Measurements from ENCODE around the gene TROAP. TPM values are rescaled to one million over a fixed set of nuclear protein-coding genes. Genes with fewer than 3 reads are reported as not detected.

The TROAP gene
- total RNA-seq, 2 experiments from 2014 or later = 141 to 150 TPM

DNA sequence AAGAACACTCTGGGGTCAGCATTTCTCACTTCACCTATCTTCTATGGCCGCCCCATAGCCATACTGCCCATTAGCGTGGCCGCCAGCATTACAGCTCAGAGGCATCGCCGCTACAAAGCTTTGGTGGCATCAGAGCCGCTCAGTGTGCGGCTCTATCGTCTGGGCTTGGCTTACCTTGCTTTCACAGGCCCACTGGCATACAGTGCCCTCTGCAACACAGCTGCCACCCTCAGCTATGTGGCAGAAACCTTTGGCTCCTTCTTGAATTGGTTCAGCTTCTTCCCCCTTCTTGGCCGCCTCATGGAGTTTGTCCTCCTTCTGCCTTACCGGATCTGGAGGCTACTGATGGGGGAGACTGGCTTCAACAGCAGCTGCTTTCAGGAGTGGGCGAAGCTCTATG is 26.2 kb downstream of the TROAP start:
- Histone ChIP-seq H3K9me3 (ENCODE audit: low read length) (no peaks in the 10 kb centered on the region), H4K20me1 (ENCODE audit: insufficient read depth, low read length) (no peaks in the 10 kb centered on the region), H3K9me2 (ENCODE audit: insufficient read depth, low read length) (no peaks in the 10 kb centered on the region), H3K4me3 (ENCODE audit: low read depth, low read length, poor library complexity, severe bottlenecking) (no peak overlapping the region), H3K4me2 (ENCODE audit: low read length) (no peak overlapping the region), H3K27ac (ENCODE audit: low read depth, low read length, poor library complexity, severe bottlenecking) (no peak overlapping the region), H3K36me3 (ENCODE audit: insufficient read depth, low read length) (no peaks in the 10 kb centered on the region), H3K4me1 (ENCODE audit: insufficient read depth, low read length, poor library complexity, severe bottlenecking) (peaks cover 38% of the 10 kb centered on the region), H3K79me2 (ENCODE audit: insufficient read depth, low read depth, low read length) (no peaks in the 10 kb centered on the region), H2AFZ (ENCODE audit: low read length) (no peak overlapping the region)
- ChIA-PET CTCF (ENCODE audit: unreplicated experiment) (no interaction called here), POLR2A (interaction anchor here (1.0 kb wide), 1 partner anchor 161 kb away, joined by 4 read pairs; no protein-coding TSS in a partner anchor)
- intact Hi-C loops (cut with micrococcal nuclease; ENCODE audit: unreplicated experiment) = loop anchor here (5.0 kb wide), 1 partner anchor 162 kb away; the partner anchor contains the start of gene TUBA1A
- no peak for DNase-seq (ENCODE audit: low spot score)
- no peak for TF ChIP-seq EZH2phosphoT487 (IDR thresholded peaks at IDR 0.05; ENCODE audit: borderline replicate concordance, low read depth, low read length)
- TF ChIP-seq, protein P1, sequence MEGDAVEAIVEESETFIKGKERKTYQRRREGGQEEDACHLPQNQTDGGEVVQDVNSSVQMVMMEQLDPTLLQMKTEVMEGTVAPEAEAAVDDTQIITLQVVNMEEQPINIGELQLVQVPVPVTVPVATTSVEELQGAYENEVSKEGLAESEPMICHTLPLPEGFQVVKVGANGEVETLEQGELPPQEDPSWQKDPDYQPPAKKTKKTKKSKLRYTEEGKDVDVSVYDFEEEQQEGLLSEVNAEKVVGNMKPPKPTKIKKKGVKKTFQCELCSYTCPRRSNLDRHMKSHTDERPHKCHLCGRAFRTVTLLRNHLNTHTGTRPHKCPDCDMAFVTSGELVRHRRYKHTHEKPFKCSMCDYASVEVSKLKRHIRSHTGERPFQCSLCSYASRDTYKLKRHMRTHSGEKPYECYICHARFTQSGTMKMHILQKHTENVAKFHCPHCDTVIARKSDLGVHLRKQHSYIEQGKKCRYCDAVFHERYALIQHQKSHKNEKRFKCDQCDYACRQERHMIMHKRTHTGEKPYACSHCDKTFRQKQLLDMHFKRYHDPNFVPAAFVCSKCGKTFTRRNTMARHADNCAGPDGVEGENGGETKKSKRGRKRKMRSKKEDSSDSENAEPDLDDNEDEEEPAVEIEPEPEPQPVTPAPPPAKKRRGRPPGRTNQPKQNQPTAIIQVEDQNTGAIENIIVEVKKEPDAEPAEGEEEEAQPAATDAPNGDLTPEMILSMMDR (conservative IDR thresholded peaks at IDR 0.05; ENCODE audit: low read length) = no peak
- BruUV-seq (replicated peaks) = no TSS peak

DNA sequence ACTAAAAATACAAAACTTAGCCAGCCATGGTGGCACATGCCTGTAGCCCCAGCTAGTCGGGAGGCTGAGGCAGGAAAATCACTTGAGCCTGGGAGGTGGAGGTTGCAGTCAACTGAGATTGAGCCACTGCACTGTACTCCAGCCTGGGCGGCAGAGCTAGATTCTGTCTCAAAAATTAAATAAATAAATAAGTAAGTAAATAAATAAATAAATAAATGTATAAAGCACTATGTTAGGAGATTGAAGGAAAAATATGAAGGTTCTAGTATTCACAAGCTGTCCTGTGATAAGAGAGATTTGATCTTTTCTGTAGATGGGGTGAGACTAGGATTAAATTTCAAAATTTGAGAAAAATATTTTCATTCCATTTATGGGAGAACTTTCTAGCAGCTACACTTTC is 29.3 kb downstream of the TROAP start:
- Histone ChIP-seq H3K79me2 (ENCODE audit: insufficient read depth, low read depth, low read length) (no peaks in the 10 kb centered on the region), H3K27ac (ENCODE audit: low read depth, low read length, poor library complexity, severe bottlenecking) (no peak overlapping the region), H4K20me1 (ENCODE audit: insufficient read depth, low read length) (no peaks in the 10 kb centered on the region), H3K4me2 (ENCODE audit: low read length) (no peak overlapping the region), H2AFZ (ENCODE audit: low read length) (no peak overlapping the region), H3K9me3 (ENCODE audit: low read length) (no peaks in the 10 kb centered on the region), H3K36me3 (ENCODE audit: insufficient read depth, low read length) (no peaks in the 10 kb centered on the region), H3K9me2 (ENCODE audit: insufficient read depth, low read length) (no peaks in the 10 kb centered on the region), H3K4me3 (ENCODE audit: low read depth, low read length, poor library complexity, severe bottlenecking) (no peak overlapping the region), H3K4me1 (ENCODE audit: insufficient read depth, low read length, poor library complexity, severe bottlenecking) (peaks cover 8% of the 10 kb centered on the region)
- no peak for DNase-seq (ENCODE audit: low spot score)
- BruUV-seq (replicated peaks) = no TSS peak
- ChIA-PET POLR2A (interaction anchor here (0.6 to 0.9 kb wide), 2 partner anchors 9 to 107 kb away, joined by 3 to 4 read pairs; no protein-coding TSS in a partner anchor), CTCF (ENCODE audit: unreplicated experiment) (no interaction called here)
- TF ChIP-seq, protein P1 (conservative IDR thresholded peaks at IDR 0.05; ENCODE audit: low read length) = no peak
- no peak for TF ChIP-seq EZH2phosphoT487 (IDR thresholded peaks at IDR 0.05; ENCODE audit: borderline replicate concordance, low read depth, low read length)
- intact Hi-C loops (cut with micrococcal nuclease; ENCODE audit: unreplicated experiment) = no loop called here

DNA sequence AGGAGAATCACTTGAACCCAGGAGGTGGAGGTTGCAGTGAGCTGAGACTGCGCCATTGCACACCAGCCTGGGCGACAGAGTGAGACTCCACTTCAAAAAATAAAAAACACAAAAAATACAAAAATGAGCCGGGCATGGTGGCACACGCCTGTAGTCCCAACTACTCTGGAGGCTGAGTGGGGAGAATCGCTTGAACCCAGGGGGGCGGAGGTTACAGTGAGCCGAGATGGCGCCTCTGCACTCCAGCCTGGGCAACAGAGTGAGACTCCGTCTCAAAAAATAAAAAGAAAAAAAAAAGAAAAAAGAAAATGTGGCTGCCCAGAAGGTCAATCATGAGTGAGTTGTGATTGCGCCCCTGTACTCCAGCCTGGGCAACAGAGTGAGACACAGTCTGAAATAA is 32.9 kb downstream of the TROAP start:
- intact Hi-C loops (cut with micrococcal nuclease; ENCODE audit: unreplicated experiment) = loop anchor here (2.0 kb wide), 1 partner anchor 67 kb away; no protein-coding TSS in a partner anchor
- POLR2A ChIA-PET = no interaction called here
- H3K4me3 ChIP-seq (ENCODE audit: low read depth, low read length, poor library complexity, severe bottlenecking) = no peak overlapping the region
- no peaks in the 10 kb centered on the region for H3K9me3 ChIP-seq (ENCODE audit: low read length)
- H3K36me3 ChIP-seq (ENCODE audit: insufficient read depth, low read length) = no peaks in the 10 kb centered on the region
- H3K4me2 ChIP-seq (ENCODE audit: low read length) = no peak overlapping the region
- H3K27ac ChIP-seq (ENCODE audit: low read depth, low read length, poor library complexity, severe bottlenecking) = no peak overlapping the region
- no peaks in the 10 kb centered on the region for H3K9me2 ChIP-seq (ENCODE audit: insufficient read depth, low read length)
- TF ChIP-seq, protein P1 (conservative IDR thresholded peaks at IDR 0.05; ENCODE audit: low read length) = no peak
- TF ChIP-seq EZH2phosphoT487 (IDR thresholded peaks at IDR 0.05; ENCODE audit: borderline replicate concordance, low read depth, low read length) = no peak
- no peak overlapping the region for H2AFZ ChIP-seq (ENCODE audit: low read length)
- BruUV-seq (replicated peaks) = no TSS peak
- H4K20me1 ChIP-seq (ENCODE audit: insufficient read depth, low read length) = no peaks in the 10 kb centered on the region
- no peaks in the 10 kb centered on the region for H3K79me2 ChIP-seq (ENCODE audit: insufficient read depth, low read depth, low read length)
- CTCF ChIA-PET (ENCODE audit: unreplicated experiment) = no interaction called here
- no peak for DNase-seq (ENCODE audit: low spot score)
- no peaks in the 10 kb centered on the region for H3K4me1 ChIP-seq (ENCODE audit: insufficient read depth, low read length, poor library complexity, severe bottlenecking)

Data from OCI-LY7 (cell line).